Caco-2 (cell line): Measurements from ENCODE around the gene POMT1. TPM values are rescaled to one million over a fixed set of nuclear protein-coding genes. Genes with fewer than 3 reads are reported as not detected.

ENCODE experiments used
- BruUV-seq: library from RNA; stranded (reverse); fragments of 400-500 nt; replicated peaks from 2 replicates; lab custom pipeline; 2021; lab: Mats Ljungman, UMichigan
- CTCF ChIA-PET: fragments of 300-600 bp; sonication (Branson Sonifier 250); formaldehyde crosslinking; loops from one replicate; lab custom pipeline; 2022; ENCODE audit warnings: antibody characterized with exemption; lab: Charles Lee
- POLR2A ChIA-PET: fragments of 300-600 bp; sonication (Branson Sonifier 250); formaldehyde crosslinking; loops from one replicate; lab custom pipeline; 2022; ENCODE audit warnings: antibody characterized with exemption; lab: Charles Lee
- DNase-seq, 2 experiments: peaks; one replicate each; pipeline versions ENCODE4 v3.0.0 to v3.0.0-alpha.2; 2020 to 2022
- H3K27me3 ChIP-seq: replicated peaks from 2 replicates; pipeline ENCODE4 v1.6.0; 2011; ENCODE audit warnings: low read length; ENCODE audit not compliant: control insufficient read depth, insufficient read depth
- H3K36me3 ChIP-seq: 2 replicates; pipeline ENCODE4 v1.5.1; 2011; ENCODE audit warnings: low read length; ENCODE audit not compliant: control insufficient read depth, insufficient read depth
- H3K4me1 ChIP-seq: fragments of 250-450 bp; sonication (Bioruptor Pico); 2 replicates; pipeline ENCODE4 v1.5.1; 2020; ENCODE audit warnings: mild to moderate bottlenecking
- H3K4me3 ChIP-seq: 2 replicates; pipeline ENCODE4 v1.5.1; 2011; ENCODE audit warnings: low read depth, mild to moderate bottlenecking, control low read depth, low read length
- H3K9me3 ChIP-seq: fragments of 250-450 bp; sonication (Bioruptor Pico); 2 replicates; pipeline ENCODE4 v1.5.1; 2020; ENCODE audit warnings: mild to moderate bottlenecking, moderate library complexity
- H3K27ac Mint-ChIP-seq: one replicate; pipeline ENCODE4 v1.8.0; 2022; ENCODE audit warnings: mixed read lengths; ENCODE audit not compliant: unreplicated experiment
- H3K27me3 Mint-ChIP-seq: one replicate; pipeline ENCODE4 v1.8.0; 2022; ENCODE audit warnings: mixed read lengths; ENCODE audit not compliant: insufficient read depth, unreplicated experiment
- H3K36me3 Mint-ChIP-seq: one replicate; pipeline ENCODE4 v1.8.0; 2022; ENCODE audit warnings: mild to moderate bottlenecking, mixed read lengths; ENCODE audit not compliant: insufficient read depth, unreplicated experiment
- H3K4me1 Mint-ChIP-seq: one replicate; pipeline ENCODE4 v1.8.0; 2022; ENCODE audit warnings: low read depth, mixed read lengths; ENCODE audit not compliant: unreplicated experiment
- H3K4me3 Mint-ChIP-seq: one replicate; pipeline ENCODE4 v1.8.0; 2022; ENCODE audit warnings: mild to moderate bottlenecking, moderate library complexity, mixed read lengths; ENCODE audit not compliant: unreplicated experiment
- H3K9me3 Mint-ChIP-seq: one replicate; pipeline ENCODE4 v1.8.0; 2022; ENCODE audit warnings: mixed read lengths; ENCODE audit not compliant: unreplicated experiment
- intact Hi-C: fragments of 100-400 bp; cut with micrococcal nuclease; formaldehyde crosslinking; loops from one replicate; pipeline ENCODE4 v1.10.0; 2022; ENCODE audit not compliant: unreplicated experiment
- total RNA-seq: library from RNA; stranded (reverse); gene quantifications from 2 replicates; pipeline ENCODE4 v1.2.3, GENCODE V29; 2022
- TF ChIP-seq, protein P1 (sequence below), 2 experiments: fragments of 200-600 bp in 1 of 2; IDR thresholded peaks; 1 replicate in 1 of 2; 2 replicates in 1 of 2; pipeline versions ENCODE4 v1.5.1 to v1.8.0; 2011 to 2022; ENCODE audit warnings: antibody characterized with exemption in 1 of 2, control low read depth in 1 of 2, inconsistent platforms in 1 of 2, low read depth in 1 of 2, low read length in 1 of 2, mild to moderate bottlenecking in 1 of 2, moderate library complexity in 1 of 2; ENCODE audit not compliant: insufficient read depth in 1 of 2, severe bottlenecking in 1 of 2, unreplicated experiment in 1 of 2

POMT1 gene
- total RNA-seq, 1 experiment from 2014 or later, result 44.2 TPM

- CTCF ChIA-PET, result no interaction called here
- H3K9me3 Mint-ChIP-seq, result no peaks in the 10 kb centered on the region
- intact Hi-C loops, result no loop called here
- H3K4me3 Mint-ChIP-seq, result no peak overlapping the region
- H3K27me3 Mint-ChIP-seq, result no peaks in the 10 kb centered on the region
- peaks cover 2% of the 10 kb centered on the region for H3K36me3 ChIP-seq
- no peak for DNase-seq
- no peaks in the 10 kb centered on the region for H3K9me3 ChIP-seq
- H3K27ac Mint-ChIP-seq, result no peak overlapping the region
- H3K4me3 ChIP-seq, result no peak overlapping the region
- H3K4me1 ChIP-seq, result peaks cover 3% of the 10 kb centered on the region; the same call in 1 of the 2 replicates
- no TSS peak for BruUV-seq
- TF ChIP-seq, protein P1, sequence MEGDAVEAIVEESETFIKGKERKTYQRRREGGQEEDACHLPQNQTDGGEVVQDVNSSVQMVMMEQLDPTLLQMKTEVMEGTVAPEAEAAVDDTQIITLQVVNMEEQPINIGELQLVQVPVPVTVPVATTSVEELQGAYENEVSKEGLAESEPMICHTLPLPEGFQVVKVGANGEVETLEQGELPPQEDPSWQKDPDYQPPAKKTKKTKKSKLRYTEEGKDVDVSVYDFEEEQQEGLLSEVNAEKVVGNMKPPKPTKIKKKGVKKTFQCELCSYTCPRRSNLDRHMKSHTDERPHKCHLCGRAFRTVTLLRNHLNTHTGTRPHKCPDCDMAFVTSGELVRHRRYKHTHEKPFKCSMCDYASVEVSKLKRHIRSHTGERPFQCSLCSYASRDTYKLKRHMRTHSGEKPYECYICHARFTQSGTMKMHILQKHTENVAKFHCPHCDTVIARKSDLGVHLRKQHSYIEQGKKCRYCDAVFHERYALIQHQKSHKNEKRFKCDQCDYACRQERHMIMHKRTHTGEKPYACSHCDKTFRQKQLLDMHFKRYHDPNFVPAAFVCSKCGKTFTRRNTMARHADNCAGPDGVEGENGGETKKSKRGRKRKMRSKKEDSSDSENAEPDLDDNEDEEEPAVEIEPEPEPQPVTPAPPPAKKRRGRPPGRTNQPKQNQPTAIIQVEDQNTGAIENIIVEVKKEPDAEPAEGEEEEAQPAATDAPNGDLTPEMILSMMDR (IDR thresholded peaks at IDR 0.05; ENCODE audit: insufficient read depth in 1 of 2, low read depth in 1 of 2, low read length in 1 of 2, severe bottlenecking in 1 of 2, unreplicated experiment in 1 of 2), result no peak
- H3K4me1 Mint-ChIP-seq, result no peaks in the 10 kb centered on the region
- H3K36me3 Mint-ChIP-seq, result peaks cover 40% of the 10 kb centered on the region
- POLR2A ChIA-PET, result no interaction called here
- H3K27me3 ChIP-seq, result no peaks in the 10 kb centered on the region
Observed at GRCh38 chr9:131516100-131516499, 13.4 kb downstream of the POMT1 start.

DNA sequence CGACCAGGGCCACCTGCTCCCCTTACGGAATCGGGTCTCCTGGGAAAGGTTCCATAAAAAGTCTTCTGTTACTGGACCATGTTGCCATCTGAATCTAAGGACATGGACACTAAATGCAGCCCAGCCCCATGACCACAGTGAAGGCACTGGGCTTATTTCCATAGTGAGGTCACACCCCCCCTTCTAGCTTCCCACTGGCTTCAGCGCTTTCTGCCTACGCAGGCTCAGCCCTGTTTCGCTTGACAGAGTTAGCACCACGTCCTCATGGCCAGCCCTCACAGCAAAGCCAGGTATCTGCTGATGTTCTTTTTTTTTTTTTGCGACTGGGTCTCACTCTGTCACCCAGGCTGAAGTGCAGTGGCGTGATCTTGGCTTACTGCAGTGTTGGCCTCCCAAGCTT is 14.2 kb downstream of the POMT1 start:
- no TSS peak for BruUV-seq
- POLR2A ChIA-PET, result no interaction called here
- peaks cover 4% of the 10 kb centered on the region for H3K36me3 ChIP-seq
- no peaks in the 10 kb centered on the region for H3K27me3 Mint-ChIP-seq
- peaks cover 40% of the 10 kb centered on the region for H3K36me3 Mint-ChIP-seq
- no peaks in the 10 kb centered on the region for H3K4me1 Mint-ChIP-seq
- no peak overlapping the region for H3K27ac Mint-ChIP-seq
- no peaks in the 10 kb centered on the region for H3K9me3 Mint-ChIP-seq
- no peak overlapping the region for H3K4me3 ChIP-seq
- TF ChIP-seq, protein P1 (IDR thresholded peaks at IDR 0.05; ENCODE audit: insufficient read depth in 1 of 2, low read depth in 1 of 2, low read length in 1 of 2, severe bottlenecking in 1 of 2, unreplicated experiment in 1 of 2), result no peak
- no peak for DNase-seq
- H3K27me3 ChIP-seq, result no peaks in the 10 kb centered on the region
- H3K4me1 ChIP-seq, result no peaks in the 10 kb centered on the region
- no peak overlapping the region for H3K4me3 Mint-ChIP-seq
- H3K9me3 ChIP-seq, result no peaks in the 10 kb centered on the region
- intact Hi-C loops, result no loop called here
- CTCF ChIA-PET, result no interaction called here

GRCh38 chr9:131517761-131518190 is 15.1 kb downstream of the POMT1 start:
- POLR2A ChIA-PET, result no interaction called here
- DNase-seq, result no peak
- Histone ChIP-seq H3K9me3 (no peaks in the 10 kb centered on the region), H3K36me3 (peaks cover 4% of the 10 kb centered on the region), H3K4me1 (no peaks in the 10 kb centered on the region), H3K27me3 (no peaks in the 10 kb centered on the region), H3K4me3 (no peak overlapping the region)
- Mint-ChIP-seq H3K4me3 (no peak overlapping the region), H3K27me3 (no peaks in the 10 kb centered on the region), H3K9me3 (no peaks in the 10 kb centered on the region), H3K27ac (no peak overlapping the region), H3K36me3 (peaks cover 44% of the 10 kb centered on the region), H3K4me1 (no peaks in the 10 kb centered on the region)
- no TSS peak for BruUV-seq
- CTCF ChIA-PET, result no interaction called here
- TF ChIP-seq, protein P1 (IDR thresholded peaks at IDR 0.05; ENCODE audit: insufficient read depth in 1 of 2, low read depth in 1 of 2, low read length in 1 of 2, severe bottlenecking in 1 of 2, unreplicated experiment in 1 of 2), result no peak
- intact Hi-C loops, result no loop called here
